HG03280 (cell line): ENCODE results near the gene PGRMC2.

ENCODE experiments used
- ATAC-seq: cut with Tn5 transposase; IDR thresholded peaks from one replicate; pipeline ENCODE4 v1.9.1; 2021; ENCODE audit warnings: mild to moderate bottlenecking, moderate library complexity; ENCODE audit not compliant: unreplicated experiment

The PGRMC2 gene

DNA sequence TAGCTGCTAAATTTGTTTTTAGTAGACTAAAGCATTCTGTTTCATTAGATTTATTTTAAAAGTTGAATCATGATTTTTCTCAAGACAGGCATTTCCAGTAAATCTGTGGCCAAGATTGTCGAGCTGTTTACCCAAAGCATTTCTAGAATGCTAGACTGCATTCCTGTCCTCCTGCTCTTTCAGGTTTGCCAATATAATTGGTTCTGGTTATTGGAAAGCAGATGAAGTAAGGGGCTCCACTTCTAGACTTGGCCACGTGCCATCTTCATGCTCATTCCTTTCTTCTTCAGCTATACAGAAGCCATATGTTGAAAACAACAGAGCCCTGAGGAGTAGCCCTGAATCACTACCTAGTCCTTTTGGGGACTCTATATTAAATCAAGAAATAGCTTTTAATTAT, 62.5 kb downstream of the PGRMC2 start:
- ATAC-seq, result no peak

DNA sequence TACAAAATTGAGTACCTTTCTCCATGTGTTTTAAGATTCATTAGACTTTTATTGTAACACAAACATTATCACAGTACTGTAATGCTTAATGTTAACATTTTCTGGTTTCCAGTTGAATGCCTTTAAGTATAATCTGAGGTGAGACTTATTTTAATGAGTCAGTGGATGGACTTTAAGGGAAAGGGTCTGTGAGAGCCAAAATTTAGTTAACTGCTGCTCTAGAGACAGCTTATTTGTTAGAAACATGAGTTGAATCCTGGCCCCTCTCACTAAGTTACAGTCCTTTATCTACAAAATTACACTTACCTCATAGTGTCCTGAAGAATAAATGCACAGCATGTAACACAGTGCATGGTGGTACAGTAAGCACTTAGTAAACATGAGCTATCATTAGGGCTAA, 66.0 kb downstream of the PGRMC2 start:
- ATAC-seq, result no peak

DNA sequence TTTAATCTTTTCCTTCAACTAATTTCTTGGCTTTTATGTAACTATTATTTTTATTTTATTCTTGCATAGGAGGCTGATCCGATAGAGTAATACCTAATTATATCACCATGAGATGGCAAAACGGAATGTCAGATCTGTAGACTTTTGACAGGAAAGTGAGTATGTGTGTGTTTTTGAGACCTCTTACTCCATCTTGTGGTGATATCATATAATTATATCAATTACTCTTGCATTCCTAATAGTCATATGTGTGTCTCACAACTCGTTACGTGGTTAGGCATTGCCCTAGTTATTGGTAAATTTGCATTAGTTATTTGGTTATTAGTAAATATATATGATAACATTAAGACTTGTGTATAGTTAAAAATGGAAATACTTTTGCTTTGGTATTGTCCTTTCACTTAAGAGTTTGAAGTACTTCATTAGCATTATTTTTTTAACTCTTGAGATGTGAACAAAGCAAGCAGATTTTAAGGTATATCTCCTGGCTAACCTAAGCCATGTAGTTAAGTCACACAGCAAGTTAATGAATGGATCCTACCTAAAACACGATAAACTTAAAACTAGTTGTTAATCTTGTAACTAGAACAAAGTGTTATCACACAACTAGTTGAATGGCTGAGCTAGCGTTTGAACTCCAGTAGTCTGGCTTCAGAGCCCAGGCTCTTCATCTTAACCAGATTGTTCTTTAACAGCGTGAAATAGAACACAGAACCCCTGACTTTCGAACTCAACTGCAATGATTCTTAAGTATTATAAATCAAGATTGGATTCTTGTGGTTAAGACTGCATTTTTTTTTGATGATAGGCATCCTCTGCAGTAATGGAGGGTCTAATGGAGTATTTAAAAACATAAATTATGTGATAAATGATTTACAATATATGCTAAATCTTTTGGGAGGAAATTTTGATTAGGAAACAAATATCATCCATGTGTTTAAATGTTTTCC, 67.1 kb downstream of the PGRMC2 start:
- ATAC-seq, result no peak
